HG02973 (cell line): Measurements from ENCODE around the gene SDC1.

Experiments
- ATAC-seq: cut with Tn5 transposase; IDR thresholded peaks from one replicate; pipeline ENCODE4 v1.9.1; 2021; ENCODE audit warnings: moderate library complexity; ENCODE audit not compliant: unreplicated experiment

SDC1 gene

DNA sequence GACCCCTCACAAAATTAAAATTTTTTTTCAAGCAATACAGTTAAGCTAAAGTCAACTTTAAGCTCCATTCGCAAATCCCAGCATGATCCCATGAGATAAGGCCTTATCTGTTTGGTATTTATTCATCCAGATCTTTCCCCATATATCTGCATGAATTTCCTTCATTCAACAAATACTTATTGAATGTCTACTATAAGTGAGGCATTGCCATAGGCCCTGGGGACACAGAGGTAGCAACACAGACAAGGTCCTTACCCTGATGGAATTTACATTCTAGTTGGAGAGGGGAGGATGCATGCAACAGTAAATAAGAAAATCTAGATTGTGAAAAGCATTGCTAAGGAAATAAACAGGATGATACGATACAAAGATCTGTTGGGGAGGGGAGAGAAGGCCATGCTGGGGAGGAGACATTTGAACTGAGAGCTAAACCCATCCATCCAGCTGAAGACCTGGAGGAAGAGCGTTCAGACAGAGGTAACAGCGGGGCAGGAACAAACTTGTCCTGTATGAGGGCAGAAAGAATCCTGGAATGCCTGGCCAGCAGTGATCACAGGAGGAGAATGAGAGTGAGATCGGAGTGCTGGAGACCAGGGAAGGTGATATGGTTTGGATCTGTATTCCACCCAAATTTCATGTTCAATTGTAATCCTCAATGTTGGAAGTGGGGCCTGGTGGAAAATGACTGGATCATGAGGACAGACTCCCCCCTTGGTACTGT lies 71.6 kb downstream of the SDC1 start:
- no peak for ATAC-seq

DNA sequence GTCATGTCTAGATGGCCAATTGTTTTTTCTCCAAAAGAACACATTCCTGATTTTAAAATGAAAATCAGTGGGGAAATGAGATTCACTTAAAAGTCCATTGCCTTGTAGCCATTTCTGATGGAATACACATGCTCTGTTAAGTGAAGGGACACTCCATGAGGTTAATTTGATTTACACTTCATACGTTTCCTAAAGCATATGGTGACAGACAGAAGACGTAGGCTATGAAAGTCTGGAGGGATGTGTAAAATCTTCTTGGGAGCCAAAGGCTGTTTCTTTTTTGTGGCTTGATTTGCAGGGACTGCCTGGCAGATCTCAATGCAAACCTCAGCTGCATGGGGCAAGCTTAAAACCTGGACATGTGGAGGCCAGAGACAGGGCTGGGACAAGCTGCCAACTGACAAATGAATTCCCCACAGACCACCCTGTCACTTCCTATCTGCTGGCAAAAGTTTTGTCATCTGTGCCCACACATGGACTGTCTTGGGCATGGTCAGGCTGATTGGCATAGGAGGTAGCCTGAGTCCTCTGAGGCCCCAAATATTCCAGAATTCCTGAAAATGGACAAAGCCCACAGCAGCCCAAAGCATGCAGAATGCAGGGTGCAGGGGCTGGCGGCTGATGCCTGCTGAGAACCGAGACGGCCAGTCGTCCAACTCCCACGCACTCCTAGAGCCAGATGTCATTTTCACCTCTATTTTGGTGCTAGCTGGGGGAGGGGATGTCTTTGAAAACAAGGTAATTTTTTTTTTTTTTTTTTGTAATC lies 73.9 kb downstream of the SDC1 start:
- ATAC-seq, result no peak
